ENCODE data around the gene ZNF674.
A peak's percentile ranks its signal among the peaks of the same experiment; 100 is the strongest.

GRCh38 chrX:46545111-46546005 lies at the start of gene ZNF674:
- TF ChIP-seq, protein P1, sequence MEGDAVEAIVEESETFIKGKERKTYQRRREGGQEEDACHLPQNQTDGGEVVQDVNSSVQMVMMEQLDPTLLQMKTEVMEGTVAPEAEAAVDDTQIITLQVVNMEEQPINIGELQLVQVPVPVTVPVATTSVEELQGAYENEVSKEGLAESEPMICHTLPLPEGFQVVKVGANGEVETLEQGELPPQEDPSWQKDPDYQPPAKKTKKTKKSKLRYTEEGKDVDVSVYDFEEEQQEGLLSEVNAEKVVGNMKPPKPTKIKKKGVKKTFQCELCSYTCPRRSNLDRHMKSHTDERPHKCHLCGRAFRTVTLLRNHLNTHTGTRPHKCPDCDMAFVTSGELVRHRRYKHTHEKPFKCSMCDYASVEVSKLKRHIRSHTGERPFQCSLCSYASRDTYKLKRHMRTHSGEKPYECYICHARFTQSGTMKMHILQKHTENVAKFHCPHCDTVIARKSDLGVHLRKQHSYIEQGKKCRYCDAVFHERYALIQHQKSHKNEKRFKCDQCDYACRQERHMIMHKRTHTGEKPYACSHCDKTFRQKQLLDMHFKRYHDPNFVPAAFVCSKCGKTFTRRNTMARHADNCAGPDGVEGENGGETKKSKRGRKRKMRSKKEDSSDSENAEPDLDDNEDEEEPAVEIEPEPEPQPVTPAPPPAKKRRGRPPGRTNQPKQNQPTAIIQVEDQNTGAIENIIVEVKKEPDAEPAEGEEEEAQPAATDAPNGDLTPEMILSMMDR (IDR thresholded peaks at IDR 0.05 in 2 of 3, conservative IDR thresholded peaks at IDR 0.05 in 1 of 3; ENCODE audit: insufficient read depth in 2 of 3, low read depth in 1 of 3, low read length in 3 of 3) = peak; percentile 41 to 65 (median 53)
- TF ChIP-seq TAF7 (tag; IDR thresholded peaks at IDR 0.05) (no peak), NRF1 (conservative IDR thresholded peaks at IDR 0.05 in 1 of 2, IDR thresholded peaks at IDR 0.05 in 1 of 2) (peak; percentile 96), RNF2 (IDR thresholded peaks at IDR 0.05) (no peak), NFIC (IDR thresholded peaks at IDR 0.05) (no peak), ZNF785 (CRISPR knock-in tag; IDR thresholded peaks at IDR 0.05) (no peak), FOXM1 (IDR thresholded peaks at IDR 0.05; ENCODE audit: low read depth) (no peak), FOXM1 (CRISPR knock-in tag; IDR thresholded peaks at IDR 0.05; ENCODE audit: low read depth) (no peak), FOS (IDR thresholded peaks at IDR 0.05; ENCODE audit: extremely low read depth, insufficient read length) (no peak), ZNF232 (CRISPR knock-in tag; IDR thresholded peaks at IDR 0.05) (no peak), JUND (IDR thresholded peaks at IDR 0.05; ENCODE audit: borderline replicate concordance, low read depth, low read length) (peak; percentile 63), JUND (tag; IDR thresholded peaks at IDR 0.05; ENCODE audit: borderline replicate concordance, low read depth, low read length) (peak; percentile 61; the same call in 1 of the 3 replicates), POLR2A (conservative IDR thresholded peaks at IDR 0.05) (peak; percentile 84)
- TF ChIP-seq, protein P2, sequence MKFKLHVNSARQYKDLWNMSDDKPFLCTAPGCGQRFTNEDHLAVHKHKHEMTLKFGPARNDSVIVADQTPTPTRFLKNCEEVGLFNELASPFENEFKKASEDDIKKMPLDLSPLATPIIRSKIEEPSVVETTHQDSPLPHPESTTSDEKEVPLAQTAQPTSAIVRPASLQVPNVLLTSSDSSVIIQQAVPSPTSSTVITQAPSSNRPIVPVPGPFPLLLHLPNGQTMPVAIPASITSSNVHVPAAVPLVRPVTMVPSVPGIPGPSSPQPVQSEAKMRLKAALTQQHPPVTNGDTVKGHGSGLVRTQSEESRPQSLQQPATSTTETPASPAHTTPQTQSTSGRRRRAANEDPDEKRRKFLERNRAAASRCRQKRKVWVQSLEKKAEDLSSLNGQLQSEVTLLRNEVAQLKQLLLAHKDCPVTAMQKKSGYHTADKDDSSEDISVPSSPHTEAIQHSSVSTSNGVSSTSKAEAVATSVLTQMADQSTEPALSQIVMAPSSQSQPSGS (CRISPR knock-in tag; IDR thresholded peaks at IDR 0.05) = no peak
- TF ChIP-seq, protein P3, sequence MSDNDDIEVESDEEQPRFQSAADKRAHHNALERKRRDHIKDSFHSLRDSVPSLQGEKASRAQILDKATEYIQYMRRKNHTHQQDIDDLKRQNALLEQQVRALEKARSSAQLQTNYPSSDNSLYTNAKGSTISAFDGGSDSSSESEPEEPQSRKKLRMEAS (CRISPR knock-in tag; IDR thresholded peaks at IDR 0.05) = peak; percentile 32; the same call in 1 of the 2 replicates

Data from K562 (cell line).